Measurements from ENCODE around the gene RND3.
A peak's percentile ranks its signal among the peaks of the same experiment; 100 is the strongest.

Gene RND3

GRCh38 chr2:150483532-150483931 lies 3.9 kb downstream of the RND3 start:
- Histone ChIP-seq H3K4me1 (ENCODE audit: control insufficient read depth in 5 of 5, insufficient read depth in 5 of 5, low read length in 5 of 5) (peaks cover 4 to 63% (median 46%) of the 10 kb centered on the region in 5 donors), H3K36me3 (ENCODE audit: control insufficient read depth in 5 of 5, insufficient read depth in 5 of 5, low read length in 5 of 5) (peaks cover 0 to 11% (median 0%) of the 10 kb centered on the region in 5 donors), H3K27me3 (ENCODE audit: control insufficient read depth in 5 of 5, insufficient read depth in 4 of 5, low read length in 5 of 5) (no peaks in the 10 kb centered on the region), H3K4me3 (ENCODE audit: low read depth in 1 of 5, low read length in 5 of 5) (peak overlapping the region in 1 of 5 donors; percentile 94), H3K9ac (ENCODE audit: low read length in 5 of 5) (no peak overlapping the region), H3K9me3 (ENCODE audit: control insufficient read depth in 5 of 5, low read length in 5 of 5) (no peaks in the 10 kb centered on the region), H3K27ac (ENCODE audit: low read depth, low read length) (no peak overlapping the region)

DNA sequence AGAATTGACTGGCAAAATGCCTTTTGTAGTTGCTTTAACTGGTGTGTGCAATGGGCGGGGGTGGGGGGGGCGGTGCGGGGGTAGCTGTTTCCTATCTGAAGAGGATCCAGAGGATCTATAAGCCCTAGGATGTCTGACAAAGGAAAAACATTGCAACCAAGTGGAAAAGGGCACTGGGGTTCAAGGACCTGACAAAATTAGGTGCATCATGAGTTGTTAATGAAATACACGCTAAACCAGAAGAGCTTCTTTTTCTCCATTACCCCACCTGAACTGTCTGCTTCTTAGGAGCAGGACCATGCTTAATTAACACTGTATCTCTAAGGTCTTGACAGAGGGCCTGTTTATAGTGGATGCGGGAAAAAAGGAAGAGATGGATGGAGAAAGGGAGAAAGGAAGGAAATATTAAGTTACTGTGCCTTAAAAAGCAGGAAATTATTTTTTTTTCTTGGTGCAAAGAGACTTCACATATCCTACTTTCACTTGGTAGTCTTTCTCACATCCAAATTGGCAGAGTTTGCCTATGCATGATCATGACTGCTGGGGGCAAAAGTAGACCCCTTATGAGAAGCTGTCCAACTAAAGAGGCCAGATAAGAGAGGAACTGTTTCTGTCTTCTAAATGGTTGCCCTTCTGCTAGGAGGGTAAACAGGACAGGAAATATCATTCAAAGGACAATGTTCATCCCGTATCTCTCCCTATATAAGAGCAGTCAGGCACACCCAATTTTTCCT lies 4.6 kb downstream of the RND3 start:
- H3K27me3 ChIP-seq (ENCODE audit: control insufficient read depth in 5 of 5, insufficient read depth in 4 of 5, low read length in 5 of 5): no peaks in the 10 kb centered on the region
- peaks cover 4 to 69% (median 52%) of the 10 kb centered on the region in 5 donors for H3K4me1 ChIP-seq (ENCODE audit: control insufficient read depth in 5 of 5, insufficient read depth in 5 of 5, low read length in 5 of 5)
- H3K36me3 ChIP-seq (ENCODE audit: control insufficient read depth in 5 of 5, insufficient read depth in 5 of 5, low read length in 5 of 5): peaks cover 0 to 11% (median 0%) of the 10 kb centered on the region in 5 donors
- peak overlapping the region; percentile 25 for H3K27ac ChIP-seq (ENCODE audit: low read depth, low read length)
- H3K4me3 ChIP-seq (ENCODE audit: low read depth in 1 of 5, low read length in 5 of 5): peak overlapping the region in 1 of 5 donors; percentile 34
- no peak overlapping the region for H3K9ac ChIP-seq (ENCODE audit: low read length in 5 of 5)
- H3K9me3 ChIP-seq (ENCODE audit: control insufficient read depth in 5 of 5, low read length in 5 of 5): no peaks in the 10 kb centered on the region

DNA sequence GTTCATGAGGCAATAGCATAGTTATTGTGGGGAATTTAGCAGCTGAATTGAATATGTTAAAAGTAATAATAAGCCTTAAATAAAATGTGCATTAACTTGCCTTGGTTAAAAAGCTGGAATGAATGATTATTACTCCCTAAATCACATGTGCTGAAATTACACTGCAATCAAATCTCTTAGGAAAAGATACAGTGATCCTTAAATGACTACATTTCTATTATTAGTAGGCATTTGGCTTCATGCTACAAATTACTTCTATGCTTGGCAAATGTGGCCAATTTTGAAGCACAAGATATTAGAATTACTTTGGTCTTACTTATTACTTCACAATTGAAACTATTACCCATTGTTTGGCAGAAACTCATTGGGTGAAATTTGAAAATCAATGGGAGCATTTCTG lies 5.4 kb downstream of the RND3 start:
- Histone ChIP-seq H3K27me3 (ENCODE audit: control insufficient read depth in 5 of 5, insufficient read depth in 4 of 5, low read length in 5 of 5) (no peaks in the 10 kb centered on the region), H3K36me3 (ENCODE audit: control insufficient read depth in 5 of 5, insufficient read depth in 5 of 5, low read length in 5 of 5) (peaks cover 0 to 11% (median 0%) of the 10 kb centered on the region in 5 donors), H3K4me1 (ENCODE audit: control insufficient read depth in 5 of 5, insufficient read depth in 5 of 5, low read length in 5 of 5) (peaks cover 4 to 76% (median 60%) of the 10 kb centered on the region in 5 donors), H3K9ac (ENCODE audit: low read length in 5 of 5) (no peak overlapping the region), H3K4me3 (ENCODE audit: low read depth in 1 of 5, low read length in 5 of 5) (no peak overlapping the region), H3K9me3 (ENCODE audit: control insufficient read depth in 5 of 5, low read length in 5 of 5) (no peaks in the 10 kb centered on the region), H3K27ac (ENCODE audit: low read depth, low read length) (no peak overlapping the region)

- no peaks in the 10 kb centered on the region for H3K9me3 ChIP-seq (ENCODE audit: control insufficient read depth in 5 of 5, low read length in 5 of 5)
- no peak overlapping the region for H3K4me3 ChIP-seq (ENCODE audit: low read depth in 1 of 5, low read length in 5 of 5)
- peak overlapping the region in 1 of 5 donors; percentile 24 for H3K9ac ChIP-seq (ENCODE audit: low read length in 5 of 5)
- H3K36me3 ChIP-seq (ENCODE audit: control insufficient read depth in 5 of 5, insufficient read depth in 5 of 5, low read length in 5 of 5): peaks cover 0 to 11% (median 0%) of the 10 kb centered on the region in 5 donors
- H3K27ac ChIP-seq (ENCODE audit: low read depth, low read length): no peak overlapping the region
- no peaks in the 10 kb centered on the region for H3K27me3 ChIP-seq (ENCODE audit: control insufficient read depth in 5 of 5, insufficient read depth in 4 of 5, low read length in 5 of 5)
- peaks cover 4 to 85% (median 69%) of the 10 kb centered on the region in 5 donors for H3K4me1 ChIP-seq (ENCODE audit: control insufficient read depth in 5 of 5, insufficient read depth in 5 of 5, low read length in 5 of 5)
These were observed 6.3 kb downstream of the RND3 start for GRCh38 chr2:150480971-150481830.

GRCh38 chr2:150480241-150480640 lies 7.2 kb downstream of the RND3 start:
- Histone ChIP-seq H3K27me3 (ENCODE audit: control insufficient read depth in 5 of 5, insufficient read depth in 4 of 5, low read length in 5 of 5) (no peaks in the 10 kb centered on the region), H3K9ac (ENCODE audit: low read length in 5 of 5) (no peak overlapping the region), H3K4me1 (ENCODE audit: control insufficient read depth in 5 of 5, insufficient read depth in 5 of 5, low read length in 5 of 5) (peaks cover 4 to 89% (median 64%) of the 10 kb centered on the region in 5 donors), H3K27ac (ENCODE audit: low read depth, low read length) (no peak overlapping the region), H3K36me3 (ENCODE audit: control insufficient read depth in 5 of 5, insufficient read depth in 5 of 5, low read length in 5 of 5) (peaks cover 0 to 11% (median 0%) of the 10 kb centered on the region in 5 donors), H3K4me3 (ENCODE audit: low read depth in 1 of 5, low read length in 5 of 5) (no peak overlapping the region), H3K9me3 (ENCODE audit: control insufficient read depth in 5 of 5, low read length in 5 of 5) (no peaks in the 10 kb centered on the region)

DNA sequence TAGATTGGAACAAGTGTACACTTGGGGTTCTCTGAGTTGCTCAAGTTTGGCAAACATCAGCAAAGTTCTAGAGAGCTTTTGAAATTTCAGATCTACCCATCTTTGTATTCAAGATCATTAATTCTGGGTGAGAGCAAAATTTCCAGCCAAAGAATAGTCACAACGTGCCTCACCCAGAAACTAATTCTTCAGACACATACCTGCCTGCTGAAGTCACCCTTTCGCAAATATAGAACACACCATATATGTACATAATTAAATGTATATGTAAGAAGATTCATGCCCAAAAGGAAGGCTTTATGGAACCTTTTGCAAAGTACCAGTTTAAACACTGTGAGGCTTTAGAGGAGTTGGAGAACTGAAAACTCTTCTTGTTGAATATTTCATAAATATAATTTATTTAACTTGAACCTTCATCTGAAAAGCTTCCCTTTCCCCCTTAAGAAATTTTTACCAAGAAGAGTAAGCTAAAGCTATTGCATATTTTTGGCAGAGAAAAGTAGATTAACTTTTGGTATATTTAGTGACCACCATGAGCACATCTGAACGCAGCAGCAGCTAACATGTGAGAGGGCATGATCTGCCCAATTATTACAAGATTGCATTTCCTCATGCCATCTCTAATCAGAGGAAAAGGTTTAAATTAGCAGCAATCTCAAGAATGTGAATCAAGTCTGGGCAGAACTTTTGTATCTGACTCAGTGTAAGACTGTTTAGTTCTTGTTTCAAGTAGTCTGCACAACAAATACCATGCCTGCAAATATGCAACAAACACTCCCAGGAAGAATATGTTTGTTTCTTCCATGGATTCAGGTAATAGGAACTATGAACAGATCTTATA lies 8.2 kb downstream of the RND3 start:
- Histone ChIP-seq H3K36me3 (ENCODE audit: control insufficient read depth in 5 of 5, insufficient read depth in 5 of 5, low read length in 5 of 5) (peaks cover under 1 to 17% (median 6%) of the 10 kb centered on the region in 5 donors), H3K27me3 (ENCODE audit: control insufficient read depth in 5 of 5, insufficient read depth in 4 of 5, low read length in 5 of 5) (no peaks in the 10 kb centered on the region), H3K4me1 (ENCODE audit: control insufficient read depth in 5 of 5, insufficient read depth in 5 of 5, low read length in 5 of 5) (peaks cover 0 to 84% (median 55%) of the 10 kb centered on the region in 5 donors), H3K27ac (ENCODE audit: low read depth, low read length) (no peak overlapping the region), H3K9ac (ENCODE audit: low read length in 5 of 5) (no peak overlapping the region), H3K9me3 (ENCODE audit: control insufficient read depth in 5 of 5, low read length in 5 of 5) (no peaks in the 10 kb centered on the region), H3K4me3 (ENCODE audit: low read depth in 1 of 5, low read length in 5 of 5) (no peak overlapping the region)

DNA sequence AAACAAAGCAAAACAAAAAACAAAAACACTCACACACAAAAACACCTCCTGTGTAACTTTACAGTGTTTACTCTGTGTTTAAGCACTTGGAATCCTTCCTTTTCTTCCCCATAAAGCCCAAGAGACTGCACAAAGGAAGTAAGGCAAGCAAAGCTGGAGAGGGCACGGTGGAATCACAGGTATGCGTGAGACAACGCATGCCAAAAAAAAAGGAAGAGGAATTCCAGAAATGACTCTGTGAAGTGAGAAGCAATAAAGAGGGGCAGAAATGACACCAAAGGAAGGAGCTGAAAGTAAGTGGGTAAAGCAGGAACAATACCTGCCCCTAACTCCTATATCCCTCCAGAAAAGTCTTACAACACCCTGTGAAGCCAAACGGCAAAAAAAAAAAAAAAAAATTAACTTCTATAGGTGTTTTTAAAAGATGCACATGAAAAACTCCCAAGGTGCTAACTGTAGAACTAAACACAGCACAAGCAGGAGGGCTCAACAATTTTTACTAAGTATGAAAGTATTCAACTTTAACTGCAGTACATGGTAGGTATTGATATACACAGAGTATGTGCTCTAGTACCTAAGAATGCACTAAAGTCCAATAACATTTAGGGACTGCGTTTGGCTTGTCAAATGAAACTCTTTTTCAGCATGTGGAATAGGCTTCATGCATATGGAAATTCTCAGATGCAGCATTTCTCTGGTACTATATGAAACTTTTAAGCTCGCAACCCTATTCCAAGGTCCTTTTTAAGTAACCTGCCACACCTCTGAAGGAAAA lies 9.1 kb downstream of the RND3 start:
- peak overlapping the region; percentile 83 for H3K27ac ChIP-seq (ENCODE audit: low read depth, low read length)
- H3K9ac ChIP-seq (ENCODE audit: low read length in 5 of 5): peak overlapping the region in 1 of 5 donors; percentile 60
- H3K27me3 ChIP-seq (ENCODE audit: control insufficient read depth in 5 of 5, insufficient read depth in 4 of 5, low read length in 5 of 5): no peaks in the 10 kb centered on the region
- no peak overlapping the region for H3K4me3 ChIP-seq (ENCODE audit: low read depth in 1 of 5, low read length in 5 of 5)
- H3K4me1 ChIP-seq (ENCODE audit: control insufficient read depth in 5 of 5, insufficient read depth in 5 of 5, low read length in 5 of 5): peaks cover 0 to 79% (median 56%) of the 10 kb centered on the region in 5 donors
- H3K36me3 ChIP-seq (ENCODE audit: control insufficient read depth in 5 of 5, insufficient read depth in 5 of 5, low read length in 5 of 5): peaks cover 7 to 22% (median 13%) of the 10 kb centered on the region in 5 donors
- H3K9me3 ChIP-seq (ENCODE audit: control insufficient read depth in 5 of 5, low read length in 5 of 5): no peaks in the 10 kb centered on the region

DNA sequence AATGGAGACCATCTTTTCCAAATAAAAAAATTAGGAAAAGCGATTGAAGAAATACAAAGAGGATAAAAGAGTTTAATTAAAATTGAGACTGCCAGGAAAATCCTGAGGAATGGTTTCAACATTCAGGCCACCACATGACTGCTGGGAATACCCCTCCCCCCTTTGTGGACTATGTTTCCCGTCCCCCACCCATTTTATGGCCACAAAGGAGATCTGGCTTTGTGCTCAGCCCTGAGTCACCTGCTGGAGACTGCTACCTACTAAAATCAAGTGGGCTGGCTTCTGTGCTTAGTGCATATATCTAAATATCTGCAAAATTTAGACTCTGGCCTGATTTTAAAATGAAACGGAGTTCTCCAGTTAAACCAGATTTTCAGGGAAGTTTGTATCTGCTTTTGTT lies 10.1 kb downstream of the RND3 start:
- peaks cover 0 to 70% (median 55%) of the 10 kb centered on the region in 5 donors for H3K4me1 ChIP-seq (ENCODE audit: control insufficient read depth in 5 of 5, insufficient read depth in 5 of 5, low read length in 5 of 5)

DNA sequence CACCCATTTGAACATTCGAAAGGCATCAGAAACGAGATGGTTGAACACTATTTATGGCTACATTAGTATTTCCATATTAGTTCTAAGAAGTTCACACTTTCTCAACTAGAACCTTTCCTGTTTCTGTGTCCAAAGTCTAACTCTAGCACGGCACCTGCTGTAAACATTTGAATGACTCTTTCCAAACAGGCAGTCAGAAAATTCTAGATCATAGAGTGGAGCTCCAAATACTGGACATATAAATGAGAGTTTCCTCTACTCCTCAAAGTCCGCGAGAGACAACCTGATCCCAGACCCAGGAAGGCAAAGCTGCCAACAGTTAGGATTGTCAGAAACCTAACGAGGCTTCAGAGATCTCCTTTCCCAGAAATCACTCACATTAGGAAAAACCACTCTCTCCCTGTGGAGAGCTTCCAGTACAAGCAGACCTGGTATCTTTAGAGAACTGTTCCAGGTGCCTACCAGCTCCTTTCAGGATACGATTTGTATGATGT lies 10.6 kb downstream of the RND3 start:
- Histone ChIP-seq H3K27ac (ENCODE audit: low read depth, low read length) (peak overlapping the region; percentile 83), H3K36me3 (ENCODE audit: control insufficient read depth in 5 of 5, insufficient read depth in 5 of 5, low read length in 5 of 5) (peaks cover 14 to 32% (median 25%) of the 10 kb centered on the region in 5 donors), H3K4me3 (ENCODE audit: low read depth in 1 of 5, low read length in 5 of 5) (peak overlapping the region in 2 of 5 donors; percentile 8 to 40)

More for the DNA sequence above, 10.1 kb downstream of the RND3 start:
- H3K27ac ChIP-seq (ENCODE audit: low read depth, low read length): peak overlapping the region; percentile 83
- H3K9ac ChIP-seq (ENCODE audit: low read length in 5 of 5): peak overlapping the region in 4 of 5 donors; percentile 12 to 79 (median 49)
- no peaks in the 10 kb centered on the region for H3K9me3 ChIP-seq (ENCODE audit: control insufficient read depth in 5 of 5, low read length in 5 of 5)
- H3K4me3 ChIP-seq (ENCODE audit: low read depth in 1 of 5, low read length in 5 of 5): no peak overlapping the region
- H3K36me3 ChIP-seq (ENCODE audit: control insufficient read depth in 5 of 5, insufficient read depth in 5 of 5, low read length in 5 of 5): peaks cover 10 to 28% (median 20%) of the 10 kb centered on the region in 5 donors
- H3K27me3 ChIP-seq (ENCODE audit: control insufficient read depth in 5 of 5, insufficient read depth in 4 of 5, low read length in 5 of 5): no peaks in the 10 kb centered on the region

More for the DNA sequence above, 10.6 kb downstream of the RND3 start:
- Histone ChIP-seq H3K27me3 (ENCODE audit: control insufficient read depth in 5 of 5, insufficient read depth in 4 of 5, low read length in 5 of 5) (no peaks in the 10 kb centered on the region), H3K9me3 (ENCODE audit: control insufficient read depth in 5 of 5, low read length in 5 of 5) (no peaks in the 10 kb centered on the region), H3K4me1 (ENCODE audit: control insufficient read depth in 5 of 5, insufficient read depth in 5 of 5, low read length in 5 of 5) (peaks cover 0 to 65% (median 52%) of the 10 kb centered on the region in 5 donors), H3K9ac (ENCODE audit: low read length in 5 of 5) (peak overlapping the region in 4 of 5 donors; percentile 12 to 79 (median 50))

Measured in subcutaneous abdominal adipose tissue (tissue), 5 donors.